Erythroblast (primary cell): Measurements from ENCODE around the gene CD200R1L.

ENCODE experiments used
- GATA1 ChIP-seq: IDR thresholded peaks from 2 replicates; pipeline ENCODE4 v1.6.1; 2011; ENCODE audit warnings: low read depth, mild to moderate bottlenecking, control low read depth, low read length, moderate library complexity
- POLR2A ChIP-seq: IDR thresholded peaks from 2 replicates; pipeline ENCODE4 v1.6.1; 2011; ENCODE audit warnings: mild to moderate bottlenecking, low read length

GRCh38 chr3:112855883-112856282 lies 9.2 kb upstream of the CD200R1L start:
- TF ChIP-seq POLR2A (no peak), GATA1 (no peak)
